GM10847 (cell line): ENCODE data around the gene BTBD9.

Experiments
- POLR2A ChIP-seq: IDR thresholded peaks from 2 replicates; pipeline ENCODE4 v1.6.1; 2011; ENCODE audit not compliant: insufficient read length; ENCODE audit errors: extremely low read depth

The BTBD9 gene

DNA sequence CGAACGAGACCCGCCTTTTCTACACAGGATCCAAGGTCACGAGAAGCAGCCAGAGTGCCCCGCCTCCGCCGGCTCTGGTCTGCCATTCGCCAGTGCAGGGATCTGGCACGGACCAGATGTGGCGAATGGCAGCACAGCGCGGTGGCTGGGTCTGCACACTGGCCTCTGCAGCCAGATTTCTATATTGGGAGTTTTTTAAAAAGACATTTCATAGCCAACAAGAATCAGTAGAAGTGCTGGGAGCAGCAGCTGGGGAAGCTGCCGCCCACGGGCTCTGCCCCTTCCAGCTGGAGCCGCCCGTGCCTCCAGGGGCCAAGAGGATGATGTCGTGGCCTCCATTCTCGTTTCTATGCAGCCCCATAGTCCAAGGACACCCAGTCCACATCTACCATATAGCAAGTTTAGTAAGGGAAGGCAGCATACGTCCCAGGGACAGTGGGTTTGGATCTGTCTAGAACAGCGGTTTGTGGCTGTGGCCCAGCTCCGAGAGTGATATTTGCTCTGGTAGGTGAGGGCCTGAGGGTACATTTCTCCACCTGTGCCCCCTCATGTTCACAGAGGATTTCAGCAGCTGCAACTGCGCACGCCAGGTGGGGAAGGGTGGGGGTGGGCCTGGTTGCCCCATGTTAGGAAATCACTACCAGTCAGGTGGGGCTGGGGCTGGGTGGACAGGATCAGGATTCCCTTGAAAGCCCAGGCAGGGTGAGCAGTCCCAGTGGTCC is 486.5 kb downstream of the BTBD9 start:
- TF ChIP-seq POLR2A: no peak

DNA sequence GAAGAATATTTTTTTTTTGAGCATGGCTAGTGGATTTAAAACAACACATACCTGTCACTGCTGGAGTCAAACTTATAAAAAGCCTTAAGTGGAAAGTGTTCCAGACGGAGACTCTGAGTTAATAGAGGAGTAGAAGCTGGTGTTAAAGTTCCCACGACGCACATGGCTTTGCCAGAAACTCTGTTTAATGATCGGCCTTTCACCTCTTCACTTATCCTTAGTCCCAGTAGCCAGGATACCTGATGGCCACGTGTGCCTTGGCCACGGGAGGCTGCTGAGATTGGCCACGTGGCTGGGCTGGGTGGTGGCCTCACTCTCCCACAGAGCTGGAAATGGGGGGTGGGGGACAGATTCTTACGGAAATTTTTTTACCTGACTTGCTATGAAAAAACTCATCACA is 487.1 kb downstream of the BTBD9 start:
- TF ChIP-seq POLR2A: no peak

DNA sequence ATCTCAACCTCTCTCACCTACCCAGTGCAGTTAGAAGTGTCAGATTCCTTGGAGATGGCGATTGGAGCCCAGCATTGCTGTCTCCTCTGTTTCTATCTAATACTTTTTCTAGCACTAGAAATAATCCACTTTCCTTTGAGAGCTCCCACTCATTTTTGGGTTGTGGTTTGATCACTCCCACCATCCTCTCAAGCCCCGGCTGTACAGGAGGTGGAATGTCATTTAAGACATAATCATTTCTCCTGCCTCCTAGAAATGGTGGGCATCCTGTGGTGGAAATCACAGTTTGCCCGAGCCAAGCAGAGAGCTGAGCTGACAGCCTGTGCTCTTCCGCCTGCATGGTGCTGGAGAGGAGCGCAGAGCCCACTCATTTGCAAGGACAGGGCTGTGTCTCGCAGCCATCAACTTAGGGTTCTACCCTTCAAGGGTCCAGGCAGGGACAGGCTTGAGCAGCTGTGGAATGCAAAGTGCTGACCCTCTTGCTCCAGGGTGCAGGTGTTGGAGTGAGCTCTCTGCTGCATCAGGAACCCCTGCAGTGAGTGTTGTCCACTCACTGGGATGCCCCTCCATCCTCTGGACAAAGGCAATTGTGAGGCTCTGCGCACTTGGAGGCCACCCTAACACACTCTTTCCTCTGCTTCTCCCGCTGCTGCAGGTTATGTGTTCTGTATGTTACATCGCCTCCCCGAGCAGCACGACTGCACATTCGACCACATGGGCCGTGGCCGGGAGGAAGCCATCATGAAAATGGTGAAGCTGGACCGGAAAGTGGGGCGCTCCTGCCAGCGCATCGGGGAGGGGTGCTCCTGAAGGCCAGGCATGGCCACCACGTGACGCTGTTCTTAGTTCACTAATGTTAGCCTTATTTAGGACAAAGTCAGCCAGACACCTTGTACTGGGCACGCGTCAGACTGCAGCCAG is 487.9 kb downstream of the BTBD9 start:
- TF ChIP-seq POLR2A: no peak

DNA sequence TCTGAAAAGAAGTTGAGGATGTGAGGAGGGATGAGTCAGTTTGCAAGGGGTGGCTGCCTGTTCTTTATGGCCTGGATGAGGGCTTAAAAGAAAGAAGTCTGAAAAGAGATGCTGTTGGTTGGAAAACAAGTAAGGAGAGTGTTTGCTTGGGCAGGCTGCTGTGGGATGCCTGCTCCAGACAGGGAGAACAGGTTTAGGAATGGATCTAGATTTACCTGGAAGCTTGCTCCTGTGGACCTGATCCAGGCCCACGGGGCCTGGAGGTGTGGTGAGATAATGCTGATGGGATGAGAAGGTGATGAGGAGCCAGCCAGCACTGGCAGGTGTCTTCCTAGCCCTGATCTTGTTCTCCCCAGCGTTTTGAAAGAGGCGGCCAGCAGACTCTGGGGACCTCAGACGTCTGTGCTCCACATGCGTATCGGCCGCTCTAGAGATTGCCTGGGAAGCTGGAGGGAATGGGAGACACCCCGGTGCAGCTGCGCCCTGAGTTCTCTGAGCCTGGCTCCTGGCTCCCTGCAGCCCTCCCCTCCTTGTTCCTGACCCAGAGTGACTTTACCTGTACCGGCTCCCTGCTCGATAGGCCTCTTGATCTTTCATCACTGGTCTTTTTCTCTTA is 488.9 kb downstream of the BTBD9 start:
- no peak for TF ChIP-seq POLR2A

DNA sequence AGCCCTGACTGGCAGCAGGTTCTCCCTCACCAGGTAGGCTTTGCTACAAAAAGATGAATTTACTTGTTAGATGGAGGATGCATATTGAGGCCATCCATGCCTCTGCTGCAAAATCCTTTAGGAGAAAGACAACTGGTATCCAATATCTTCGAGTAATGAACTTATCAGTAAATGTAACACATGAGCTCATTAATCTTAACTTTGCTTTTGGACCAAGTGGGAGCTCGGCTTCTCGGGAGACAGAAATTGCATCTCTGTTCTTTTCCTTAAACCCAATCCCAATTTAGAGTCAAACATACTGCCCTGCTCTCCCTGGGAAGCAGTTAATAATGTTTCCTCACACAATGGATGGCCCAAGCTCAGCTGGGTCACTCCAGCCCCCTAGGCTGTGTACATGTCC is 489.7 kb downstream of the BTBD9 start:
- no peak for TF ChIP-seq POLR2A

DNA sequence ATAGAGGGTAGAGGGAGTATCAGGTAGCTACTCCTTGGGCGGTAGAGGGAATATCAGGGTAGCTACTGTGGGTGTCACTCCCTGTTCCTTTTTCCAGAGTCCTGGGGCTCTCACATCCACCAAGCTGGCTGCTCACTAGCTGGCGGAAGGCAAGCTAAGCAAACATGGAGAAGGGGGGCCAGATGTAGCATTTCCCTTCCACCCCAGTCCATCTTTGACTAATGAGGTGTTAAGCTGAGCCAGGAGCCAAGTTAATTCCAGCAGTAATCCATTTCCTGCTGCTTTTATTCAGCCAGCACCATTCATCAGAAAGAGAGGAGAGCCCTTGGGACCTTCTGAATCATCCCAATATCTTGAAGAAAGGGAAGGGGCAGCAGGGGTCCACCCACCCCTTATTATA is 490.2 kb downstream of the BTBD9 start:
- no peak for TF ChIP-seq POLR2A

DNA sequence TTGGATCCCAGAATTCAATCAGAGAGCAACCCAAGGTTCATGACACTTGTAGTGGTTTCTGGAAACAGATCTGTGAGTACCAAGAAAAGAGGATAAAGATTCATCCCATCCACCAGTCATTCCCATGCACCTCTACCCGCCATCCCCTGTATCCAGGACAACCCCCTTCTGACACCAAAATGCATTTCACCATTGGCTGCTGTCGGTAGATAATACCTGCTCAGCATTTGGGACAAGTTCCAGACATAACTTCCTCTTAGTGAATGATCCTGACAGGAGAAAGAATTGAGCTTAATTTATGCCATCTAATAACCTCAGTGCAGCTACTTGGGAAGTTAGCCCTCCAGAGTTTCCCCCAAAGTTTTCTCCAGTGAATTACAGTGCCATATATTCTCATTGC is 491.1 kb downstream of the BTBD9 start:
- TF ChIP-seq POLR2A: no peak

DNA sequence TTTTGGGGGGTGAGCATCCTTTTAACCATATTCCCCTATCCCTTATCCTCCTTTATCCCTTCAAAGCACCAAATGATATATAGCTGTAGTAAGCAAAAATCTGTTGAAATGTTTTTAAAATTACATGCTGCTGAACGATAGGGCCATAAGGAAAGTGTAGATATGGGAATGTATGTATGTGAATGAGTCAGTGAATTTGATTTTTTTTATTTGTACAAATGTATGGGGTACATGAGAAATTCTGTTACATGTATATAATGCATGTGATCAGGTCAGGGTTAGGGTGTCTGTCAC is 493.0 kb downstream of the BTBD9 start:
- TF ChIP-seq POLR2A: no peak

DNA sequence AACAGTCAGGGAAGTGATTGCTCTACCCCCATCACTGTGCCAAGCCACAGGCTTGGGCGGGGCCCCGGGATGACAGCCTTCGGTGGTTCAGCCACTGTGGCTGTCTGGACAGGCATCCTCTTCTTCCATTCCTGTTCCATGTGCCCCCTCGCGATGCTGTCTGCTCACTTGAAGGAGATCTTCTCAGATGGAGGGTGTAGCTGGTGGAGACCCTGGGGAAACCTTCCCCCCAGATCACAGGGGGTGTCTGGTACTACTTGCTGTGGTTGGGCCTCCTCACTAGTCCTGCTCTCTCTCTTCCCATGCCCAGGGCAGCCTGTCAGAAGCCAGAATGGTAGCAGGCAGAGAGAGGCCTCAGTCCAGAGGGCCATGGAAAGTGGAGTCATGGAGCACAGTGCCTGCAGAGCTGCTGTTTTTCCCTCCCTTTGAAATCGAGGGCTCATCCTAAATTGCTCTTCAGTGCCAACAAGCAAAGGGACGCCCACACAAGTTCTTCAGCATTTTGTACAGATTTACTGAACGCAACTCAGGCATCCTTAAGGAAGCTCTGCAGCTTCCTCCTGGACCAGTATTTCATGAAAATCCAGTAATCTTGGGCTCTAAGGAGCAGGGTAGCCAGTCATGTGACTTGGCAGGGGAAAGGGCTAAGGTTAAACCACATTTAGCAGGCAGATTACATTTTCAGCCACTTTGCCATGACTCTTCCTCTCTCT is 493.6 kb downstream of the BTBD9 start:
- TF ChIP-seq POLR2A: no peak

DNA sequence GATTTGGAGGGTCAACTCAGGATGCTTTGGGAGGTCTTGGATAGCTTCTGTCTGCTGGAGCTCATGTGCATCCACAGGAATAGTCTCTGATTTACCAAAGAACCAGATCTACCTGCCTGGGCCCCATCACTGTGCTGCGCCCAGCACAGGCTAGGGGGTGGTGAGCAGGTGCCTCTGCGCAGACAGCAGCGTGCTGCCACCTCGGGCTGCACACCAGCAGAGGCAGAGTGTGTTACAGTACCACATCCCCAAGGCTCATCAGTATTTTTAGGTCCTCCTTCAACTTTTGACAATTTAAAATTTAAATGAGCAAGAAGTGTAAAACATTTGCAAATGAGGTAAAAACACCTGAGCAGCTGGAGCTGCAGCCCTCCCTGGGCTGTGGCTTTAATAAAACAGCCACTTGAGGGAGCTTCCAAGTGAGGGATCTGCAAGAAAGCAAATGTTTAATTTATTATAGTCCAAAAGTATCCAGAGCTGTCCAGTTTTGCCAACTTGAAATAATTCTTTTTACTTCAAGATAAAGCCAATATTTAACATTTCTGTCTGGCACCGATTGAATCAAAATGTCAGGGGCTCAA is 495.3 kb downstream of the BTBD9 start:
- TF ChIP-seq POLR2A: no peak

DNA sequence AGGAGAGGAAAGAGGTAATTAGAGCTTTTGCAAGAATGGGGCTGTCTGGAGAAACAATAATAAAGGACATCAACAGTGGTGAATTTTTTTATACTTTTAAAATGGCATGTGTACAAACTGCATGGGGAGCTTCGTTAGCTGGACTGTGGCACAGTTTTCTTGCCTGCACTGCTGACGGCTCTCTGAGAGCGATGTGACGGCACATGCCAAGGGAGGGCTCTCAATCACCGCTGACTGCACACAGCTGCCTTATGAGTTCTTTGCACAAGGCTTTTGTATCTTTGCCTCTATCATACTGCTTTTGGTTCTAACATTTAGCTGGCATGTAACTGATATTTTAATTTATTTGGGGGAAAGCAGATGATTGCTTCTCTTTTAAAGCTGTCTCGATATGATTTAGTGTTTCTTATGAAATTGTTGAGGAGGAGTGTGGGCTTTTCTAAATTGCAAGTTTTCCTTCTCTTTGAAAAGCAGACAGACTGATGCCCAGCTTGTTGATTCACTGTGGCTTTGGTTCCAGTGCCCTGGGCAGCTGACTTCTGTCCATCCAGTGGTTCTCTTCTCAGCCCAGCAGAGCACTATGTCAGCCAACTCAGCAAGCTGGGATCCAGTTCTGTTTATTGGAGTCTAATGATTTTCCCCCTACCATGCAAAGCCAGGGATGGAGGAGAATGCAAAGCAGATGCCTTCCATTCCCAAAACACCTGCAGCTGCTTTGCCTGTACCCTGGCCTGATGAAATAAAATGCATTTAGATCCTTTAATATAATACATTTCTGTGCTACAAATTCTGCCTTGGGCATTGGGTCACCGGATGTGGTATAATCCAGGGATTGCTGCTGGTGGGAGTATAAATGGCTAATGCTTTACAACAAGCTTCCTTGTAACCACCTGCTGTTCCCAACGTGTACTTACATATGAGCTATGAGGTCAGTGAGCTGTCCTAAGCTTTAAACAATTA is 496.3 kb downstream of the BTBD9 start:
- no peak for TF ChIP-seq POLR2A

DNA sequence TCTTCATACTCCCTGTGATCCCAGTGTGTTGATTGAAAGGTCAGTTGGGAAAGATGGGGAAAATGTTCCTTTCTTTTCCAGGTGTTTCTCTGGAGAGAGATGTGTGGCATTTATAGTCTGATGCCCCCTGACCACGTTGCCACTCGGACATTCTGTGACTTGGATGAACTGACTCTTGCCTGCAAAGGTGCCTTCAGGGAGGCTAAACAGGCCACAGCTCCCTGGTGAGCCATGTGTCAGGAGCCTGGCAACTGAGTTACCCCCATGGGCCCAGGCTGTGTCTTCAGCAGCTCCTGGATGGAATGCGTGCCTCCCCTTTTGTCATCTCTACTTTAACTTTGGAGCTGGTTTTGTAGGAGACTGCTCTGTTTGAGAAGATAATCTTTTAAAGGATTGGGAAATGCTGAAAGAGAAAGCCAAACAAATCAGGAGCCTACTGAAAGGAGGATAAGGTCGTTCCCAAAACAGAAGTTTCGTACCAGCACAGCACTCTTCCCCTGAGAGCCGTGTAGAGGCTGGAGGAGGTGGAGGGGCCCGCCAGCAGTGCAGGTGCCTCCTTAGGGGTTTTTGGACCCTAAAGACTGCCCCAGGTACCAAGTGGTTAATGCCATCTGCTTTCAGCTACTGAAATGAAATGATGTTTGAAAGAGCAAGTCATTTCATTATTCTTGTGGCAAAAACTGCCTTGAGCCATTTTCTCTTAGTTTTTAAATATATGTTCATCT is 497.4 kb downstream of the BTBD9 start:
- no peak for TF ChIP-seq POLR2A

DNA sequence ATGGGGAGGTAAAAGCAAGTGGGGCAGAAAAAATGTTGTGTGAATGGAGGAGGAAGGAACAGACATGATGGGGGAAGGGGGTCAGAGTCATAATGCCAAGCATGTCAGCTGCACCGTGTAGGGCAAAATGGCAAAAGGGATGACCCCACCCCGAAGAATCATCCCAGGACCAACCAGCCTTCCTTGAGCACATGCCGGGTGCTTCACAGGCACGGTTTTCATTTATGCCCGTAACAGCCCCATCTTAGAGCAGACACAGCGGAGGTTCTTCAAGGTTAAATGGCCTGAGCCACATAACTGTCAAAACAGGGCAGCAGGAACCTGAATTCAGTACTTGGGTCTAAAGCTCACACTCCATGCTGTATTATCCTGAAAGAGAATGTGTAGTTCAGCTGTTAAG is 498.0 kb downstream of the BTBD9 start:
- no peak for TF ChIP-seq POLR2A
